ENCODE measurements around the gene RPL31. TPM values are rescaled to one million over a fixed set of nuclear protein-coding genes. Genes with fewer than 3 reads are reported as not detected.

Gene RPL31
- total and polyA plus RNA-seq, 5 donors: 822 to 3,971 (median 937) TPM

DNA sequence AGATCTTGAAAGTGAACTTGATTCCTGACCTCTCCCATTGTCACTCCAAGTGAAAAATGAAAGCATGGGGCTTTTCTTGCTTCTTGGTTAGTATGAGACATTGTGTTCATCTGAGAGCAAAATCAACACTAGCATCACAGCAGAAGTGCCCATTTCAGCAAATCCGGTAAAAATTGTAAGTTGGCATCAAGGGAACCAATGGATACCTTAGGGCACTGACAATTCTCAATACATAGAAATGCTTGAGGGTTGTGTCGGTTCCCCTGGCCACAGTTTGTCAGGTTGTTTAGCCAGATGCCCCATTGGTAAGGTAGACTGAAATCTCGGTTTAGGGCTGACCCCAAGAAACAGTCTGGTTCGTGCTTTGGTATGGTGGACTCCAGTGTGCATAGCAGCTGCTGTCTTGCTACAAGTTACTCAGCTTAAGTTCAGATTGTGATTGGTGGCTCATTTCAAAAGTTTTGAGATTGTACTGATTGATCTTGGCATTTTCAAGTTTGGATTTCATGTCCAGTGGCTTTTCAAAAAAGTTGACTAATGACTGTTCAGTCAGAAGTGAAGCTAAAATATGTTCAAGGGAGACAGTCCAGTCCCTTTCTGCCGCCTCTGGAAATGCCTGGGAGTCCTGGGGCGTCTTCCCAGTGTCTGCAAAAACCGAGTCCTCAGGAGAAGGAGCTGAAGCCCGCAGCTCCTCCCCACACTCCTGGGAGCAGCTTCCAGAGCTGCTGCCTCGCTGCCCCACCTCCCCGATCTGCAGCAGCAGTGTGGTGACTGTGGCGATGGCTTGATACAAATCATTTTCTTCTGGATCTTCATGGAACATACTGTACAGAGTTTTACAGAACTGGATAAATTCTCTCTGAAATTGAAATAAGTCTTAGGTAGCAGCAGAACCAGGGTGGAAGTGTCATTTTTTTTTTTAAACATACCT lies 5.6 kb downstream of the RPL31 start:
- no peaks in the 10 kb centered on the region for H3K27me3 ChIP-seq (ENCODE audit: control insufficient read depth, insufficient read depth)
- ATAC-seq (no peak), DNase-seq (peak in 2 of 3 donors; percentile 22 to 23)
- intact Hi-C loops (cut with DNase I): no loop called here
- H3K4me1 ChIP-seq (ENCODE audit: control insufficient read depth, insufficient read depth, low read length): no peaks in the 10 kb centered on the region
- H3K27ac ChIP-seq (ENCODE audit: low read length): no peak overlapping the region
- H3K9me3 ChIP-seq (ENCODE audit: control insufficient read depth, low read length): no peaks in the 10 kb centered on the region
- no peak overlapping the region for H3K4me3 ChIP-seq (ENCODE audit: low read length)
- 71% methylated on average over 11 of the region's 11 CpGs for WGBS

DNA sequence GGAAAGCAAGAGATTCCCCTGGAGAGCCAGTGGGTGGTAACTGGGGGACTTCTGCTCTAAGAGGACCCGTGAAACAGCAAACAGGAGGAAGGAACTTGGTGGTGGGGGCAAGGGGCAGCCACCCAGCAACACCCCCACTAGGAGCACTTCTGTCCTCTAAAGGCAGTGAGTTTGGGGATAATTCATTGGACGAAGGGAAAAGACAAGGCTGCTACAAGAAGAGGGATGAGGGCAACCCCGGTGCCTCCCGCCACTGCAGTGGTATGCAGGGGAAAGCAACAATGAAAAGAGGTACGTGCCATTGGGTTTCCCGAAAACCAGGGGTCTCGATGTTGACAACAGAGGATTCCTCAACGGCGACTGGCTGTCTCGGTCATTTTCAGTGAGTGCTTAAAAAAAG lies 9.1 kb downstream of the RPL31 start:
- Histone ChIP-seq H3K4me1 (ENCODE audit: control insufficient read depth, insufficient read depth, low read length) (no peaks in the 10 kb centered on the region), H3K27me3 (ENCODE audit: control insufficient read depth, insufficient read depth) (no peaks in the 10 kb centered on the region), H3K4me3 (ENCODE audit: low read length) (no peak overlapping the region), H3K9me3 (ENCODE audit: control insufficient read depth, low read length) (no peaks in the 10 kb centered on the region), H3K27ac (ENCODE audit: low read length) (no peak overlapping the region)
- no peak for ATAC-seq
- intact Hi-C loops (cut with DNase I): loop anchor here in 3 of 4 donors (5.0 to 10.0 kb wide), 3 partner anchors 141 to 196 kb away; partner anchors contain the start of gene TBC1D8 (in 2 of the 3)
- WGBS: 84% methylated on average over 10 of the region's 10 CpGs
- peak in 2 of 3 donors; percentile 22 to 31 for DNase-seq

- WGBS: 63% methylated on average over 8 of the region's 8 CpGs
- H3K4me1 ChIP-seq (ENCODE audit: control insufficient read depth, insufficient read depth, low read length): no peaks in the 10 kb centered on the region
- no peaks in the 10 kb centered on the region for H3K9me3 ChIP-seq (ENCODE audit: control insufficient read depth, low read length)
- intact Hi-C loops (cut with DNase I): loop anchor here in 3 of 4 donors (2.0 to 10.0 kb wide), 4 partner anchors 140 to 195 kb away; partner anchors contain the start of gene TBC1D8 (in 2 of the 3)
- no peaks in the 10 kb centered on the region for H3K27me3 ChIP-seq (ENCODE audit: control insufficient read depth, insufficient read depth)
- no peak overlapping the region for H3K4me3 ChIP-seq (ENCODE audit: low read length)
- H3K27ac ChIP-seq (ENCODE audit: low read length): no peak overlapping the region
- no peak for DNase-seq
- ATAC-seq: peak in 1 of 2 donors; percentile 22
Observed at GRCh38 chr2:101012054-101012705, 10.1 kb downstream of the RPL31 start.

DNA sequence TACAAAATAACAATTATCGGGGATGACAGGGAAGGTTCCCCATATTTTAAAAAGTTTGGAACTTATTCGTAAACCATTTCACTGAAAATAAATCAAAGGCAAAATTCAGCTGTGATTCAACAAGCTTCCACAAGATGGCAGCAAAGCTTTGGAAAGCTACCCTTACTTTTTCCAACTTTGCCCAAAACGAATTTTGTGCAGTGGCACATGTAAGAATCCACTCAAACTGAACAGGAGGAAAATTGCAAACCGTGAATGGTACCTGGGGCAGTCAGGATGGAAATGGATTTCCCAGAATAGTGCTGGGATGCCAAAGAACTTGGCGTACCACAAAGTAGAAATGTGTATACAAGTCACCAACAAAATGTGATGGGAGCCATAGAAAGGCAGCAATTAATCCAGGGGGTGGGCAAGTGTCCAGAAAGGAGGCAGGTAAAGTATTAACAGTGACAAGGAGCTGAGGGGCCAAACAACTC lies 10.7 kb downstream of the RPL31 start:
- H3K27ac ChIP-seq (ENCODE audit: low read length): no peak overlapping the region
- WGBS: 39% methylated on average over 5 of the region's 5 CpGs
- H3K4me1 ChIP-seq (ENCODE audit: control insufficient read depth, insufficient read depth, low read length): no peaks in the 10 kb centered on the region
- no peaks in the 10 kb centered on the region for H3K27me3 ChIP-seq (ENCODE audit: control insufficient read depth, insufficient read depth)
- intact Hi-C loops (cut with DNase I): loop anchor here in 3 of 4 donors (2.0 to 10.0 kb wide), 4 partner anchors 140 to 195 kb away; partner anchors contain the start of gene TBC1D8 (in 2 of the 3)
- peak in 1 of 2 donors; percentile 9 for ATAC-seq
- no peaks in the 10 kb centered on the region for H3K9me3 ChIP-seq (ENCODE audit: control insufficient read depth, low read length)
- H3K4me3 ChIP-seq (ENCODE audit: low read length): no peak overlapping the region
- DNase-seq: no peak

GRCh38 chr2:101014264-101014857 lies 12.3 kb downstream of the RPL31 start:
- intact Hi-C loops (cut with DNase I): loop anchor here in 3 of 4 donors (5.0 to 10.0 kb wide), 3 partner anchors 138 to 193 kb away; partner anchors contain the start of gene TBC1D8 (in 2 of the 3)
- no peaks in the 10 kb centered on the region for H3K4me1 ChIP-seq (ENCODE audit: control insufficient read depth, insufficient read depth, low read length)
- no peak overlapping the region for H3K4me3 ChIP-seq (ENCODE audit: low read length)
- ATAC-seq (no peak), DNase-seq (no peak)
- no peak overlapping the region for H3K27ac ChIP-seq (ENCODE audit: low read length)
- no peaks in the 10 kb centered on the region for H3K27me3 ChIP-seq (ENCODE audit: control insufficient read depth, insufficient read depth)
- WGBS: 82% methylated on average over 6 of the region's 6 CpGs
- H3K9me3 ChIP-seq (ENCODE audit: control insufficient read depth, low read length): no peaks in the 10 kb centered on the region

GRCh38 chr2:101017371-101017770 lies 15.3 kb downstream of the RPL31 start:
- intact Hi-C loops (cut with DNase I): loop anchor here in 1 of 4 donors (10.0 kb wide), 1 partner anchor 187 kb away; no protein-coding TSS in a partner anchor
- no peak for ATAC-seq
- no peaks in the 10 kb centered on the region for H3K4me1 ChIP-seq (ENCODE audit: control insufficient read depth, insufficient read depth, low read length)
- WGBS: 77% methylated on average over 3 of the region's 3 CpGs
- no peak overlapping the region for H3K27ac ChIP-seq (ENCODE audit: low read length)
- no peak overlapping the region for H3K4me3 ChIP-seq (ENCODE audit: low read length)
- H3K27me3 ChIP-seq (ENCODE audit: control insufficient read depth, insufficient read depth): no peaks in the 10 kb centered on the region
- H3K9me3 ChIP-seq (ENCODE audit: control insufficient read depth, low read length): no peaks in the 10 kb centered on the region
- DNase-seq: no peak

DNA sequence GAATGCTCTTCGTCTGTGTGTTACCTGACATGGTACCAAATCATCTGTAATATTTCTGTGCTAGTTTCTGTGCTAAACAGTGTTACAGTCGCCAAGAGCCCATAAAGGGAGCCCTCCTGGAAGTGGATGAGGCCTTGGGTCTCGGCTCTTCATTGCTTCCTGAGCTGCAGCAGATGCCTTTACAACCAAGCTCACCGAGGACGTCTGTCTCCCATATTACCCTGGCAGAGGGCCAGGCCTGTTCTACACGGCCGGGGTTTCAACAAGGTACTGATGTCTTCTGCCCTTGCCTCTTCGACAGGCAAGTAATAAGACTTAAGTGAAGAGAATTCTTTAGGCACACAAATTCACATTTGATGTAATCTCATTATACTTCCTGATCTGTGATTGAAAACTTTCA lies 16.8 kb downstream of the RPL31 start:
- H3K9me3 ChIP-seq (ENCODE audit: control insufficient read depth, low read length): no peaks in the 10 kb centered on the region
- no peak overlapping the region for H3K27ac ChIP-seq (ENCODE audit: low read length)
- DNase-seq: peak in 1 of 3 donors; percentile 40
- H3K4me3 ChIP-seq (ENCODE audit: low read length): no peak overlapping the region
- no peaks in the 10 kb centered on the region for H3K4me1 ChIP-seq (ENCODE audit: control insufficient read depth, insufficient read depth, low read length)
- intact Hi-C loops (cut with DNase I): loop anchor here in 1 of 4 donors (10.0 kb wide), 1 partner anchor 186 kb away; no protein-coding TSS in a partner anchor
- WGBS: 51% methylated on average over 8 of the region's 8 CpGs
- no peak for ATAC-seq
- no peaks in the 10 kb centered on the region for H3K27me3 ChIP-seq (ENCODE audit: control insufficient read depth, insufficient read depth)

- Histone ChIP-seq H3K27me3 (ENCODE audit: control insufficient read depth, insufficient read depth) (no peaks in the 10 kb centered on the region), H3K9me3 (ENCODE audit: control insufficient read depth, low read length) (no peaks in the 10 kb centered on the region), H3K4me1 (ENCODE audit: control insufficient read depth, insufficient read depth, low read length) (no peaks in the 10 kb centered on the region), H3K4me3 (ENCODE audit: low read length) (no peak overlapping the region), H3K27ac (ENCODE audit: low read length) (no peak overlapping the region)
- no peak for DNase-seq
- ATAC-seq: peak; percentile 12 to 41
- intact Hi-C loops (cut with DNase I): no loop called here
- WGBS: 89% methylated on average over 16 of the region's 16 CpGs
Observed at GRCh38 chr2:101022221-101022620, 20.1 kb downstream of the RPL31 start.

DNA sequence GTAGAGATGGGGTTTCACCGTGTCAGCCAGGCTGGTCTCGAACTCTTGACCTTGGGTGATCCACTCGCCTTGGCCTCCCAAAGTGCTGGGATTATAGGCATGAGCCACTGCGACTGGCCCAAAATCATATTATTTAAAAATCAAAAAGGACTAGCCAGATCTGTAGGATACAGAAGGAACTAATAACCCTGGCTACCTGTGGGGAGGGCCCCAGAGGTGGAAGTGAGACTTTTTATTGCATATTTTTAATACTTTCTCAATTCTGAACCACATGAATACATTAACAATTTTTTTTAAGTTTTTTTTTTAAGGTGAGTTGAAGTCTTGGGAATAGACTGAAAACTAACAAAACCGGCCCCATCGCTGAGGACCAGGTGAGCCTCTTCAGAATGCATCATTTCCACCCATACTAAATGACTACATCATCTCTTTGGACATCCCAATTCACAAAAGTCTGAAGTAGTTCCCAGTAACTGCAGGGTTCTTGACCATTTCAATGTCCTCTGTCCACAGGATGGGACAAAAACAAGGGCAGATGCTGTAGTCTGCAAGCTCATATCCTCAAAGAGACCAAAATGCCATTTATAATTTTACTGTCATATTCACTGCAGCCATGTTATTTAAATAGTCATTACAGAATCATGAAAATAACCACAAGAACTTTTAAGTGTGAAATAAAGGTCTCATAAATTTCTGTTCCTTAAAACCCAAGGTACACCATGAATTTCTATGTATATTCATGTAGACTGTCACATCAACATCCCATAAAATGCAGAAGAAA lies 21.4 kb downstream of the RPL31 start:
- DNase-seq (no peak), ATAC-seq (no peak)
- H3K4me3 ChIP-seq (ENCODE audit: low read length): no peak overlapping the region
- H3K27me3 ChIP-seq (ENCODE audit: control insufficient read depth, insufficient read depth): no peaks in the 10 kb centered on the region
- no peaks in the 10 kb centered on the region for H3K4me1 ChIP-seq (ENCODE audit: control insufficient read depth, insufficient read depth, low read length)
- 98% methylated on average over 6 of the region's 6 CpGs for WGBS
- intact Hi-C loops (cut with DNase I): no loop called here
- H3K27ac ChIP-seq (ENCODE audit: low read length): no peak overlapping the region
- H3K9me3 ChIP-seq (ENCODE audit: control insufficient read depth, low read length): no peaks in the 10 kb centered on the region

- H3K4me3 ChIP-seq (ENCODE audit: low read length): no peak overlapping the region
- no peak for ATAC-seq
- intact Hi-C loops (cut with DNase I): no loop called here
- no peaks in the 10 kb centered on the region for H3K9me3 ChIP-seq (ENCODE audit: control insufficient read depth, low read length)
- no peak for DNase-seq
- no peaks in the 10 kb centered on the region for H3K4me1 ChIP-seq (ENCODE audit: control insufficient read depth, insufficient read depth, low read length)
- no peaks in the 10 kb centered on the region for H3K27me3 ChIP-seq (ENCODE audit: control insufficient read depth, insufficient read depth)
- no peak overlapping the region for H3K27ac ChIP-seq (ENCODE audit: low read length)
- WGBS: 91% methylated on average over 6 of the region's 6 CpGs
Observed at GRCh38 chr2:101025561-101025960, 23.5 kb downstream of the RPL31 start.
